ENCODE results near the gene SUSD1.

Gene SUSD1

GRCh38 chr9:112012026-112012902 lies 162.8 kb downstream of the SUSD1 start:
- DNase-seq (ENCODE audit: low read depth) = peak; percentile 85

DNA sequence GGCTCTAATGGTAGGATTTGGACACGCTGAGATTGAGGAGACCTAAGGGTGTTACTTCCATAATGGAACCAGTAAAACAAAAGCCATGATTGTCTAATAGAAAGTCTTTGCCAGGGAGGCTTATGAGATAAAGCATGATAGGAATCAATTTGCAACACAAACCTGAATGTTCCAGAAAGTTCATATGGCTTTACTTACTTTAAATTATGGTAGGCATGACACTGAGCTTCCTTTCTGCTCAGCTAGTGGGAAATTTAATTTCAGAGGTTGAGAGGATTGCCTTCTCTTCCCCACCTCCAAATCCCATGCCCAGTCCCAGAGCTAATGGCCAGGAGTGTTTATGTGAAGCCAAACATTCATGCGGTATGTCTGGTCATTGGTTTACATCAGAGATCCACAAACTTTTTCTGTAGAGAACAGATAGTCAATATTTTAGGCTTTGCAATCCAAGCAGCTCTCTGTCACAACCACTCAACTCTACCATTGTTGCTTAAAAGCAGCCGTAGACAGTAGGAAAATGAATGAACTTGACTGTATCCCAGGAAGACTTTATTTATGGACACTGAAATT lies 164.0 kb downstream of the SUSD1 start:
- DNase-seq (ENCODE audit: low read depth) = no peak

DNA sequence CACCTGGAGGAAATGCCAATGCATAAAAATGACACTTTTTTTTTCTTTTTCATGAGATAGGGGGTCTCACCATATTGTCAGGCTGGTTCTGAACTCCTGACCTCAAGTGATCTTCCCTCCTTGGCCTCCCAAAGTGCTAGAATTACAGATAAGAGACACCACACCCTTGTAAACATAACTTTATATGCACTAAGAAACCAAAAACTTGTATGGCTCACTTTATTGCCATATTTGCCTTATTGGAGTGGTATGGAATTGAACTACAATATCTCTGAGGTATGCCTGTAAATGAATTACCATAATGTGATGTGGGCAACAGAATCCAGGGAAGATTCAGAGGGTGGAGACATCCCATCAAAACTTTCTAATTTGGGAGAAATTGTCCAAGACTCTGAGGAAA lies 164.6 kb downstream of the SUSD1 start:
- no peak for DNase-seq (ENCODE audit: low read depth)

DNA sequence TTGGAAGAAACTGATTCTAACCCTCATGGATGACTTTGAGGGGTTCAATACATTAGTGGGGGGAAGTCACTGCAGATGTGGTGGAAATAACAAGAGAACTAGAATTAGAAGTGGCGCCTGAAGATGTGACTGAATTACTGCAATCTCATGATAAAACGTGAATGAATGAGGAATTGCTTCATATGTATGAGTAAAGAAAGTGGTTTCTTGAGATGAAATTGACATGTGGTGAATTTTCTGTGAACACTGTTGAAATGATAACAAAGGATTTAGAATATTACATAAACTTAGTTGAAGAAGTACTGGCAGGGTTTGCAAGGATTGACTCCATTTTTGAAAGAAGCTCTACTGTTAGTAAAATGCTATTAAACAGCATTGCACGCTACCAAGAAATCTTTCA lies 165.4 kb downstream of the SUSD1 start:
- DNase-seq (ENCODE audit: low read depth) = peak; percentile 52

DNA sequence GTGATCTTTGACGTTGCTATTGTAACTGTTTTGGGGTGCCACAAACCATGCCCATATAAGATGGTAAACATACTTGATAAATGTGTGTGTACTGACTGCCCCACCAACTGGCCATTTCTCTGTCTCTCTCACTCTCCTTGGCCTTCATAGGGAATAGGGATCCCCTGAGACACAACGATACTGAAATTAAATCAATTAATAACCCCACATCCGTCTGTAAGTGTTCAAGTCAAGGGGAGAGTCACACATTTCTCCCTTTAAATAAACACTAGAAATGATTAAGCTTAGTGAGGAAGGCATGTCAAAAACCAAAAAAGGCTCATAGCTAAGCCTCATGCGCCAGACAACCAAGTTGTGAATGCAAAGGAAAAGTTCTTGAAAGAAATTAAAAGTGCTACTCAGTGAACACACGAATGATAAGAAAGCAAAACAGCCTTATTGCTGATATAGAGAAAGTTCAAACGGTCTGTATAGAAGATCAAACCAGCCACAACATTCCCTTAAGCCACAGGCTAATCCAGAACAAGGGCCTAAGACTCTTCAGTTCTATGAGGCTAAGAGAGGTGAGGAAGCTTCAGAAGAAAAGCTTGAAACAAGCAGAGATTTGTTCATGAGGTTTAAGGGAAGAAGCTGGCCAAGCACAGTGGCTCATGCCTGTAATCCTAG lies 167.4 kb downstream of the SUSD1 start:
- DNase-seq (ENCODE audit: low read depth) = peak; percentile 45

DNA sequence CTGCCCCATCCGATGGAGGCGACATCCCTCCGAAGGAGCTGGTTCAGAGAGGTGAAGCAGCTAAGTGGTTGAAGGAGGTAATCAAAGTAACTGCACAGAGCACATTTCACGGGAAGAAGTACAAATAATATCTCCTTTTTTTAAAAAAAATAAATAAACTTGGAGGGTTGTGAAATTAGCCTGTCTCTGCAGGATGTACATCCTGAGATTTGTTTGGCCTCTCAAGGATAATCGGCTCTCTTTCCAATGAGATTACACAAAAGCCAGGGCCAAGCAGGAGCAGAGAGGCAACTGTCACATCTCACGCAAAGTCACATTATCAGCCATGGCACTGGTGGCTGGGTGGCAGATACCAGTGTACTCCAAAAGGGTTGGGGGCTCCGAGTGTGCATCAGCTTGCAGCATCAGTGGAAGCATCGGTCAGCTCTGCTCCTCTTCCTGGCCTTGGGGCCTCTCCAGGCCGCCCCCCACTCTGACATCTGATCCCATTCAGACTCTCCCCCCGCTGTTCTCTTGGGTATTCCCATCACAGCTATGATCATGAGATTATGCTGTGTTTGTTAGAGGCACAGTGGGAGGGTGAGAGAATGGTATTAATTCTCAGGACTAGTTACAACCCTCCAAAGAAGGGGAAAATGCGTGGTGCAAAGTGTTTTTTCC lies 168.6 kb downstream of the SUSD1 start:
- DNase-seq (ENCODE audit: low read depth) = no peak

DNA sequence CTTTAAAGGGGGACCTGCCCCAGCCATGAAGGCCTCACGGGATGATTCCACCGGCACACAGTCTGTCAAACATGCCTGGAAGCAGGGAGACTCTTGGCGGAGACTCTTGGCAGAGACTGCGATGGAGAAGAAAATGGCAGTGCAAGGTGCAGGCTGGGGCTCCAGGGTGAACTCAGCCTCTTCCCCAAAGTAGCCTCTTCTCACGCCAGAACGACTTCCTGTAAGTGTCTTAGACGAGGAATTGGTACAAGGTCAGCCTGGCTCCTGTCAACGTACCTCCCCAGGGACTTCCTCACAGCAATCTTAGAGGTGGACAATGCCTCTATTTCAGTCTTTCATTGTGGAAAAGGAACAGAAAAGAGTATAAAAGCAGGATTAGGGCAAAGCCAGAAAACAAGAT lies 169.2 kb downstream of the SUSD1 start:
- no peak for DNase-seq (ENCODE audit: low read depth)

GRCh38 chr9:112003538-112003937 lies 171.6 kb downstream of the SUSD1 start:
- no peak for DNase-seq (ENCODE audit: low read depth)

DNA sequence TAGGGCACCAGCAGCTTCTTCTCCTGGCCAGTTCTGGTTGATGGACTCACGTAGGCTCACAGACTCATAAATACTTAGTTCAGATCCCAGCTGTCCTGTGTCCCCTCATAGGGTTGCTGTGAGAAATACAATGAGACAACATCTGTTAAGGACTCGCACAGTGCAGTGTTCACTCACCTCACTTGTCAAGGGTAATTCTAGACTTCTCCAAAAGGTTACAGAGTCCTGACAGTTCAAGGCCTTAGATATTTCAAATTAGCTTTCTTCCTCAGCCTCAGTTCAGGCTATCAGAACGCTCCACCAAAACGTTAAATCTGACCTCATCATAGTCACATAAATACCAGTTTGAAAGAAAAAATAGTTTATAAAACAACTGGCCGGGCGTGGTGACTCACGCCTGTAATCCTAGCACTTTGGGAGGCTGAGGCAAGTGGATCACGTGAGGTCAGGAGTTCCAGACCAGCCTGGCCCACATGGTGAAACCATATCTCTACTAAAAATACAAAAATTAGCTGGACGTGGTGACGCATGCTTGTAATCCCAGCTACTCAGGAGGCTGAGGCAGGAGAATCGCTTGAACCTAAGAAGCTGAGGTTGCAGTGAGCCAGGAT lies 172.1 kb downstream of the SUSD1 start:
- DNase-seq (ENCODE audit: low read depth) = peak; percentile 70

GRCh38 chr9:112002131-112002846 lies 172.8 kb downstream of the SUSD1 start:
- no peak for DNase-seq (ENCODE audit: low read depth)

GRCh38 chr9:112000743-112001142 lies 174.4 kb downstream of the SUSD1 start:
- DNase-seq (ENCODE audit: low read depth) = peak; percentile 40

DNA sequence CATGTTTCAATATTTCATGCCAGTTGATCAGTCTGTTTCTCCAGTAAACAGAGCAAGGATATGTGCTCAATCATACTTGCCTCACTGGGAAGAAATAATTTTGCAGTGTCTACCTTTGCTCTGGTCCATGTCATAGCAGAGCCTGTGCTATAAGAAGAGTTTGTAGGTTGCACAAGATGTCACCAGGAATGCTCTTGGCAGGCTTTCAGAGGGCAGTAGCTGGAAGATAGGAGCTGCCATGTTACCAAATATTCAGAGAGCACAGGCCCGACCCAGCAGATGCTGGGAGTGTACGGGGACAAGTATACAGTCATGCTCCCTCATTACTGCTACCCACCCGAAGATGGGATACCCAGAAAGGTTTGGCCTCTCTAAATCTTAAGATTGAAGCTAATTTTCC lies 175.8 kb downstream of the SUSD1 start:
- no peak for DNase-seq (ENCODE audit: low read depth)

GRCh38 chr9:111997831-111998230 lies 177.3 kb downstream of the SUSD1 start:
- DNase-seq (ENCODE audit: low read depth) = no peak

DNA sequence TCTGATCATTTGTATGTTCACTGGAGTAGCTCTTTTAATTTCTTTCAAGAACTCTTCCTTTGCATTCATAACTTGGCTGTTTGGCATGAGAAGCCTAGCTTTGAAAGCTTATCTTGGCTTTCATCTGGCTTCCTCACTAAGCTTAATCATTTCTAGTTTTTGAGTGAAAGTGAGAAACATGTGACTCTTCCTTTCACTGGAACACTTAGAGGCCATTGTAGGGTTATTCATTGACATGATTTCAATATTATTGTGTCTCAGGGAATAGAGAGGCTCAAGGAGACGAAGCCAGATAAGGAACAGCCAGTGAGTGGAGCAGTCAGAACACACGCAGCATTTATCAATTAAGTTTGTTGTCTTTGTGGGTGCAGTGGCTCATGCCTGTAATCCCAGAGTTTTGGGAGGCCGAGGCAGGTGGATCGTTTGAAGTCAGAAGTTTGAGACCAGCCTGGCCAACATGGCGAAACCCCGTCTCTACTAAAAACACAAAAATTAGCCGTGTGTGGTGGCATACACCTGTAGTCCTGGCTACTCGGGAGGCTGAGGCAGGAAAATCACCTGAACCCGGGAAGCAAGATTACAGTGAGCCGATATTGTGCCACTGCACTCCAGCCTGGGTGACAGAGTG lies 180.2 kb downstream of the SUSD1 start:
- DNase-seq (ENCODE audit: low read depth) = peak; percentile 46

DNA sequence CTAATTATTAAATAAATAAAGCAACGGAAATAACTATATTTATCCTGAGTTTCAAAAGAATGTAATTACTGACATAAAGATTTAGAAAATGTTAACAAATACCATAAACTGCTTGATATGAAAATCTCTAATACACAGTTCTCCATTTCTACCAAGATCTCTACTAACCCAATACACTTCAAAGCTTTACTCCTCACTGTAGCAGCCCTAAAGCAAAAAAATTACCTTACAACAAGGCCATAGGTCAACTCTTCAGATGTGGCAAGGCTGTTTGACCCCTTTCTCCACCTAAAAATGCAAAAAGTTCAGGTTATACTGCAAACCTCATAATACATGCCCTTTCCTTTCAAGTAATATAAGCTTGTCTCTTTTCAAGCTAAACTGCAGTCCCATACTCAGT lies 181.8 kb downstream of the SUSD1 start:
- no peak for DNase-seq (ENCODE audit: low read depth)

GRCh38 chr9:111992523-111992922 lies 182.6 kb downstream of the SUSD1 start:
- peak; percentile 80 for DNase-seq (ENCODE audit: low read depth)

DNA sequence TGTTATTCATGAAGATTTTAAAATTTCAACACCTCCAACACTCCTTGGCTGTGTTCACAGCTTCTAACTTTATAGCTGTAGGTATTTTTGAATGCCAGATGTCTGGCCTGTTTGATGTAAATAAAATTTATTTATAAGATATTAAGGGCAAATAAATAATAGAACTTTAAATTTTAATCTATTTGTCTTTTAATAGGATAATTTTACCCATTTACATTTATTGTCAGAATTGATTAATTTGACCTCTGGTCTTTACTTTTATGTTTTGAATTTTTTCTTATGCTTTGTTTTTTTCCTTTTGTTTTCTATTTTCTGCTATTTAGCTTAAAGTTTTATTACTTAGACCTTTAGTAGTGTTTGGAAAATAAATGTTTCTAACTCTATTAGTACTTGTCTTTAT lies 183.9 kb downstream of the SUSD1 start:
- DNase-seq (ENCODE audit: low read depth) = no peak
